Measurements from ENCODE around the gene MCL1.
"Not testable (repeated sequence)": the region's sequence is repeated elsewhere in the genome, so short reads cannot be mapped to it uniquely, and the experiment has no call there.

Gene MCL1

DNA sequence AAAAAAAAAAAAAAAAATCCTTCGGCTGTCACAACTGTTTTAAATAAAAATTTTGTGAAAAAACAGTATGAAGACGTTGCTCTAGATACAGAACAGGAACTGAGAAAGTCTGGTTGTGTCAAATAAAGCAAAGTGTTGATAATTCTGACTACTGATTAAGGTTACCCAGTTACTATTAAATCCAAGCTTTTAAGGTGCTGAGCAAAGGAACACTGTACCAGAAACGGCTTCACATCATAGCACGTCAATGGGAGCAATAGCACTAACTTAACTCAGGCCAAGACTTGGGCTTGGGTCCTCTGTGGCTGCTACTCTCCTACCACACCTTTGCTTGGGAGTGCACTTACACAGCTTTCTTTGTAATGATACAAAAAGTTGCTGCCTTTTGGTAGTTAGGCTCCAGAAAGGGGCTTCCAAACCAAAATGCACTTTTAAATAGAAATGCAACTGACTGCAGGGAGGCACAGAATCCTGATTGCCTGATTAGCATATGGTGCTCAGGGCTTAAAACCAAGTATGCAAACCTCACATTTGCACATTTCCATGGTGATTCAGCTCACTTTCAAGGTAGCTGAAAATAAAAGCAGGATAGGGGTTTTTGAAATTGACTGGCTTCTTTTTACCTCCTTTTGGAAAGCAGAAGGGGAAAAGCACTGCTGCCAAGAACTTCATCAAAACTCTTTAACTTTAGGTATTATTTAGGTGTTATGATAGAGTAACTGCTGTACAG, 6.3 kb downstream of the MCL1 start:
- DNase-seq: no peak

DNA sequence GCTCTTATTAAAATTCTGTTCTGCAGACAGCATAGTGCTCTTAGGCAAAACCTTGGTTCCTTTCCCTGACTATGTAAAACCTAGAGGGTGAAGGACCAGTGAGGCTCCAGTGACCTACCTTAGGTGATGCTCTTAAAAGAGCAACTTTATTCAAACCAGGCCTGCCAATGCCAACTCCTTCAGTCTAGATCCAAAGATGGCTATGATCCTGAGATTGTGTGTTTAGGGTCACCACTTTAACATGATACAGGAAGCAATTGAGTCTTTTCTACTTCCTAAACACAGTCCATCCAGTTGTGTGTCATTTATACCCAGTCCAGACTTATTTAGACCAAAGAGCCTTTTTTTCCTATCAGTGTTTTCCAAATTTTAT, 10.8 kb downstream of the MCL1 start:
- no peak for DNase-seq

DNA sequence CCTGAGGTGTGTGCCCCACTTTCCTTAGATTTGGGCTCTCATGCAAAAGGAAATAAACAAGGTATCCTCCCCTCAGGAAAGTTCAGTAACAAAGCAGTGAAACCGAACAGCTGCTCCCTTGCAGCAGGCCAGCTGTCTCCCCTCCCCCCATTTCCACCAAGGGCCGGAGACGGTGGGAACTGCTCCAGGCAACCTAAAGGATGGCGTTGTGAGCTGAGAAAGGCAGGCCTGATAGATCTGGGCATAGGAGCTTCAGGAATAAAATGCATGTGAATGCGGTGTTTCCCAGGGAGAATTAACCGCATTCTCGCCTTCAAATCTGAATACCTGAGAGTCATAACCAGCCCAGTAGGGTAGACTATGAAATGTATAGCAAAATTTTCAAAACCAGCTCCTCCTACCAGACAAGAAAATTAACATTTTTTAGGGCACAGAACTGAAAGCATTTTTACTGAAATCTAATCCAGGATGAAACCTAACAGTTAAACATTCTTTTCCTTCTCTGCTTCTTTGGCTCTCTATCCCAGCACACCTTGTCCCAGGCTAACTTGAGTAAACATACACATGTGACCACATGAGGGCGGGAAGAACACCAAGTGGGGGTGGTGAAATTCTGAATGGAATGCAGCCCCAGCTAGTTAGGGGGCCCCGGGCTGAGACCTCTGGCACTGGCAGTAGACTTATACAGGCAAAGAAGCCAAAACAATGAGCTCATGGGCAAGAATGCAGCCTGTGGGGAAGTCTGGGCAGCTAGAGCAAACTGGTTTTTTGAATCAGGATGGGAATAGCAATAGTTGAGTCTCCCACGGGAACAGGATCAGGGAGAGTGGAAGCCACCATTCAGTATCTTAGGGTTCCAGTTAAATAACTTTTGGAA, 11.5 kb downstream of the MCL1 start:
- DNase-seq: peak; percentile 78

DNA sequence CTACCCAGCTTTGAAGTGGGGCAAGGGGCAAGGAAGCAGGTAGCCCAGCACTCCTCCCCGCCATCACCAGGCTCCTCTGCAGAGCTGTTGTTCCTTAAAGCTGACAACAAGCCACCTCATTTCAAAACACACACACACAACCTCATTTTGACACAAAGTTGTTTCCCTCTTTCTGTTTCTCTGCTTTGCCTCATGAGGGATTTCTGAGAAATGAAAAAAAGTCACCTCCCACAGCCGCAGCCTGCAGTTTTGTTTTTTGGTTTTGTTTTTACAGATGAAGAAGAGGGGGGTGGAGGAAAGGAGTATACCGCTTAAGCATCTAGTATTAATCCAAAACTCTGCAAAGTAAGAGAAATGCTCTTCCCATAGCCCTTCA, 12.1 kb downstream of the MCL1 start:
- DNase-seq: peak; percentile 73

DNA sequence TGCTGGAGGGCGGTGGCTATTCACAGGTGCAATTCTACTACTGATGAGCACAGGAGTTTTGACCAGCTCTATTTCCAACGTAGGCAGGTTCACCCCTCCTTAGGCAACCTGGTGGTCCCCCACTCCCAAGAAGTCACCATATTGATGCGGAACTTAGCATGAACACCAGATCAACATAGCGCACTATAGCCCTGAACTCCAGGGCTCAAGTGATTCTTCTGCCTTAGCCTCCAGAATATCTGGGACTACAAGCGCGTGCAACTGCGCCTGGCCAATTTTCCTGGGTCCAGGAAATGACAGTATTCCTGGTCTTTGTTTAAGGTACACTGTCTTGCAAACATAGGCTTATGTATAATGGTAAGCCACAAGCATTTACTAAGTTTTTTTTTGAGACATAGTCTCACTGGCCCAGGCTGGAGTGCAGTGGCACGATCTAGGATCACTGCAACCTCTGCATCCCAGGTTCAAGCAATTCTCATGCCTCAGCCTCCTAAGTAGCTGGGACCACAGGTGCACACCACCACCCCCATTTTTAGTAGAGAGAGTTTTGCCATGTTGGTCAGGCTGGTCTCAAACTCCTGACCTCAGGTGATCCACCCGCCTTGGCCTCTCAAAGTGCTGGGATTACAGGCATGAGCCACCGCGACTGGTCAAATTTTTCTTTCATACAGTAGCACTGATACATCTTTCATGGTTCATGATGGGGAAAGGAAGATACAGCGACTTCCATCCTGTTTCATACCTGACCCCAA, 12.6 kb downstream of the MCL1 start:
- no peak for DNase-seq

DNA sequence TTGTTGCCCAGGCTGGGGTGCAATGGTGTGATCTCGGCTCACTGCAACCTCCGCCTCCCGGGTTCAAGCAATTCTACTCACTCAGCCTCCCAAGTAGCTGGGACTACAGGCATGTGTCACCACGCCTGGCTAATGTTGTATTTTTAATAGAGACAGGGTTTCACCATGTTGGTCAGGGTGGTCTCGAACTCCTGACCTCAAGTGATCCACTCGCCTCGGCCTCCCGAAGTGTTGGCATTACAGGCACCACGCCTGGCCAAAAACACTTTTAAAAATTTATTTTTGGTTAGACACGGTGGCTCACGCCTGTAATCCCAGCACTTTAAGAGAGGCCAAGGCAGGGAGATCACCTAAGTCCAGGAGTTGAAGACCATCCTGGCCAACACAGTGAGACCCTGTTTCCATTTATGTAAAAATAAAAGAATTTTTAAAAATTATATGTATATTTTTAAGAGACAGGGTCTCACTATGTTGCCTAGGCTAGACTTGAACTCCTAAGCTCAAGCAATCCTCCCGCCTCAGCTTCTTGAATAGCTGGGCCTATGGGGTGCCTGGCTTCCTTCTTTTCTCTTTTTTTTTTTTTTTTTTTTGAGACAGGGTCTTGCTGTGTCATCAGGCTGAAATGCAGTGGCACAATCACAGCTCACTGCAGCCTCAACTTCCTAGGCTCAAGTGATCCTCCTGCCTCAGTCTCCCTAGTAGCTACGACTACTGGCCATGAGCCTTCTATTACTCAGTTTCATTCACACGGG, 14.0 kb downstream of the MCL1 start:
- not testable (repeated sequence) for DNase-seq

DNA sequence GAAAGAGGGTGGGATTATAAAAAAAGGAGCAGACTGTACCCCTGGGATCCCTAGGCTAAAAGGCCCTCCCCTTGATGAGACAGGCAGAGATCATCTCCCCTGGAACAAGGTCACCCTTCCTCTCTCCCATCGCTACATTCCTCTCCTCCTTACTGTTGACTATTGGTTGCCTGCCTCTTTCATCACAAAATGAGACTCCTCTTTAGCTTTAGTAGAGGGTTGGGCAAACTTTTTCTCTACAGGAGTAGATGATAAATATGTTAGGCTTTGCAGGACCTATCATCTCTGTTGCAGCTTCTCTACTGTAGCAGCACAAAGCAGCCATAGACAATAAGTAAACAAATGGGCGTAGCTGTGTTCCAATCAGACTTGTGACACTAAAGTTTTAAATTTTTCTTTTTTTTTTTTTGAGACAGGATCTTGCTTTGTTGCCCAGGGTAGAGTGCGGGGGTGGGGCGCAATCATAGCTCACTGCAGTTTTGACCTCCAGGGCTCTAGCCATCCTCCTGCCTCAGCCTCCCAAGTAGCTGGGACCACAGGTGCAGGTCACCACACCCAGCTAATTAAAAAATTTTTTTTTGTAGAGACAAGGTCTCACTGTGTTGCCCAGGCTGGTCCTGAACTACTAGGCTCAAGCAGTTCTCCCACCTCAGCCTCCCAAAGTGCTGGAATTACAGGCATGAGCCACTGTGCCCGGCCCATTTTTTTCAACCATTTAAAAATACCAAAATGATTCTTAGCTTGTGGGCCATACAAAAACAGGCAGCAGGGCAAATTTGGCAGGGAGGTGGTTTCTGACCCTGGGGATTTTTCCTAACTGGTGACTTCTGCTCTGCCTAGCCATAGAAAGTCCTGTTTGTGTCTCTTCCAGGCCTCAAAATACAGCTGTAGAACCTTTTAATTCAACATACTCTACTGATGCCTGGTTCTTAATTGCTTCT, 15.1 kb downstream of the MCL1 start:
- DNase-seq: no peak

DNA sequence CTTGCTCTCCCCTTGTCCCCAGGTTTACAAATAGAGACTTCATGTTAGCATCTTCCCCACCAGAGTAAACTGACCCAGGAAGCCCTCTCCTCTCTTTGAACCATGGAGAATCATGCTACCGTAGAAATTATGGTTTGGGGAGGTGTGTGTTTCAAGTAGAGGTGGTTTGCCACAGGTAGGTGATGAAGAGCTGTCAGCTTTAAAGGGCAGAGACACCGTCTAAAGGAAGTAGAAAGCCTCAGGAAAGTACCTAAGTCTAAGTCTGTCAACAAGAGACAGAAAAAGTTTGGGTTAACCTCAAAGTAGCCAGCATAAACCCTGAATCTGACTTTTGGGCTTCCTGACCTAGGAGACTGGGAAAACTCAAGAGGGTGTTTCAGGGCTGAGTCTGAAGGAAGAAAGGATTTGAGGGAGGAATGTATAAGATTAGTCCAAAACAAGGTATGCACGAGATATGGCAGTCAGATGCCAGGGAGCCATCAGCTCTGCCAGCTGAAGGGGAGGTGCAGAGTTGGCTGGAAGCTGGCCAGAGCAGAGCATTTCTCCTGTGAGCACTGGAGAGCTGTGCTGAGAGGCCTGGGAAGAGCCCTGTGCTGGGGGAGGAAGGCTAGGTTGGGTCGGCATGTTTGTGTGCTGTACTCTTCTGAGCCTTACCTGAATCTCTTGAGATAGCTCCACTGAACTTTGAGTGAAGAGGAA, 15.9 kb downstream of the MCL1 start:
- DNase-seq: no peak

DNA sequence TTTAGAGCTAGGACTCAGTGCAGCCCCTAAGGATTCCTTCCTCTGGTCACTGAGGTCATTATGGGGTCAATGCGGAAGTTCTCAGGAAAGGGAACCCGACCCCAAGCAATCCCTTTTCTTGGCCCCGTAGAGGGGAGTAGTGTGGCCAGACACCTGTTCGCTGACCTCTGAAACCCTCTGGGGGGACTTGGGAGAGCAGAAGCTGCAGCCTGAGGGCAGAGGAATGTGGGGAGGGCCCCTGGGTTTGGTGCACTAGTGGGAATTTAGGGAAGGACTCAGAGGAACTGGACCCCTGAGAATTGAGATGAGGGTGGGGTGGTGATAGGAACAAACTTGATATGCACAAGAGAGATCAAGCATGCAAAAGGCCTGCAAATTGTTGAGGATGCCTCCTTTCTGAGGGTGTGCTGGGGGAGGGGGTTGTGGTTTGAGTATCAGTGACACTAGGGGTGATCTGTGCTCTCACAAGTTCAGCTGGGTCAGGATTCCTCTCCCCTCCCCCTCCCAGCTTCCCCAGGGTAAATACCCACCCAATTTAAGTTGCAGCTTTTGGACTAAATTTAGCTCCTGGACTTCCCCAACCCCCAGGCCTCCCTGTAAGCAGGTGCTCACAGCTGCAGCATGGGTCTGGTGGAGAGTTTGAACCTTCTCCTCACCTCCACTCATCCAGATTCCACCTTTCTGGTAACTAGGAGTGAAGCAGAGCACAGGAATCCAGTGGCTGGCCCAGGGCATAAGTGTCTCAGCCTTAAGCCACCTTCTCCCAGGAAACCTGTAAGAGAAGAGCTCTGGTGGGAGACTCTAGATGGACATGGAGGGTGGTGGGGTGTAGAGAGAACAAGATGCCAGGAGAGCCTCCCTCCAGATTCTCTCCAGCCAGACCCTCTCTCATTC, 16.7 kb downstream of the MCL1 start:
- DNase-seq: no peak

DNA sequence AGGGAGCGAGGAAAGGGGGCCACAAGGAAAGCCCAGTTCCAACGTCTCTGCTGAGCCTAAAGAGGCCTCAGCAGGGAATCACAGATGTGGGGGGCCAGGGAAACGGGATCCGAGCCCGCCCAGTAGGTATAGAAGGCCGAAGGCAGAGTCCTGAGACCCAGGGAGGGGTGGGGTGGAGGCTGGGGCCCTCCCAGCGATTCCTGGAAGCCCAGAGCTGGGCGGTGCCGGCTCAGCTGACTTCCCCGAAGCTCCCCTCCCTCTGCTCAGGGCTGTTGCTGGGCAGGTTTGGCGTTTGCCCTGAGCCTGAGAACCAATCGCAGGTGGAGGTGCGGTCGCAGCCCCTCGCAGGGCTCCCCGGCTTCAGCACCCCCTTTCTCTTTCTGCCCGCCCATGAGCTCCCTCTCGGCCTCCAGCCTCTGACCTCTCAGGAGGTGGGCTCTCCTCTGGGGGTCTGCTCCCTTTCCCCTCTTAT, 17.4 kb downstream of the MCL1 start:
- no peak for DNase-seq

DNA sequence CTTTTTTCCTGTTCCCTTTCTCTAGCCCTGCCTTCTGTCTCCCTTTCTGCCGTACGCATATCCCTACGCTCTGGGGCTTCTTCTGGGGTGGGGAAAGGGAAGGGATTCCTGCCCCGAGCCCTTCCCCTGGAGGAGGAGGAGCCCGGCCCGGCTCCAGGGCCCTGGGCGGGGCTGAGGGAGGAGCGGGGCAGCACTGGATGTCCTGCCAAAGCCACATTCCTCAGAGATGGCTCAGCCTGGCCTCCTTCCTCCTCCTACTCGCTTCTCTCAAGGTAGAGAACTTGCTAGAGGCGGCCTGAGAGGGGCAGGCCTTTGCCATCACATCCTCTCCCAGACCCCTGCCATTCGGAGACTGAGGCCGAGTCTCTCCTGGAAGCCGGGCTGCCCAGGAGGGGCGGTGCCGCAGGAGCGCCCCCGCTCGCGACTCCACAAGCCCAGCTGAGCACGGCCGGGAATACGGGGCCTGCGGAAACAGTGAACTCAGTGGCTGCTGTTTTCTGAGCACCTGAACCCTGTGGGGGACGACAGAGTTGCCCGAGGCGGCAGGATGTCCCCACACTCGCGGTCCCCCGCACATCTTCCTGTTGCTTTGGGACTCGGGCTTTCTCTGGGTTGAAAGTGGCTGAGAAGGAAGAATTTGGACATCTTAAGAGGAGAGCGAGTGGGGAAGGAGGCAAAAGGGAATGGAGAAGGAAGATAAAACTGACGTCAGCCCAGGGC, 18.0 kb downstream of the MCL1 start:
- peak; percentile 98 for DNase-seq

DNA sequence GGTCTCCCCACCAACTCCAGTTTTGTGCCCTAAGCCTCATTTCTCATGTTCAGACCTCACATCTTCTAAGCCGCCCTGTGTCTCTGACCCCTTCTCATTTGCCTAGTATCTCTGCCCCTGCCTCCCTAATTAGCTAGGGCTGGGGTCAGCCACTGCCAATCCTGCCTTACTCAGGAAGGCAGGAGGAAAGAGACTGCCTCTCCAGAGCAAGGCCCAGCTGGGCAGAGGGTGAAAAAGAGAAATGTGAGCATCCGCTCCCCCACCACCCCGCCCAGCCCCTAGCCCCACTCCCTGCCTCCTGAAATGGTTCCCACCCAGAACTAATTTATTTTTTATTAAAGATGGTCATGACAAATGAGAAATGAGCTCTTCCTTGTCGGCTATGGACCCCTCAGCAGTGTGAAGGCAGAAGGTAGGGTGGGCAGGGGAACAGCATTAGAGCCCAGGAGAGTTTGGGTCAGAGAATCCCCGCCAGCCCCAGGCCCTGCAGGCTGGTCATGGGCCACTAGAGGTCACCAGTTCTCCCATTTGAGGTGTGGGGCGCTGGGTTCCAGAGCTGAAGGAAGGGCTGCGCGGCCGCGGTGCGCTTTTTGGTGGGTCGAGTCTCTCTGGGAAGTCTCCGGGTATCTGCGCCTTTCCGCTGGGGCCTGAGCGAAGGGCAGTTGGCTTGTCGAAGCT, 18.7 kb downstream of the MCL1 start:
- DNase-seq: no peak

DNA sequence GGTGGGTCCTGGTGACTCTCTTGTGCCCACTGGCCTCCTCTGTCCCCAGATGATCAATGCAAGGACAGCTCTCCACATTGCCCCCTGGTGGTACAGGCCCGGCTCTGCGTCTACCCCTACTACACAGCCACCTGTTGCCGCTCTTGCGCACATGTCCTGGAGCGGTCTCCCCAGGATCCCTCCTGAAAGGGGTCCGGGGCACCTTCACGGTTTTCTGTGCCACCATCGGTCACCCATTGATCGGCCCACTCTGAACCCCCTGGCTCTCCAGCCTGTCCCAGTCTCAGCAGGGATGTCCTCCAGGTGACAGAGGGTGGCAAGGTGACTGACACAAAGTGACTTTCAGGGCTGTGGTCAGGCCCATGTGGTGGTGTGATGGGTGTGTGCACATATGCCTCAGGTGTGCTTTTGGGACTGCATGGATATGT, 19.4 kb downstream of the MCL1 start:
- DNase-seq: peak; percentile 64

DNA sequence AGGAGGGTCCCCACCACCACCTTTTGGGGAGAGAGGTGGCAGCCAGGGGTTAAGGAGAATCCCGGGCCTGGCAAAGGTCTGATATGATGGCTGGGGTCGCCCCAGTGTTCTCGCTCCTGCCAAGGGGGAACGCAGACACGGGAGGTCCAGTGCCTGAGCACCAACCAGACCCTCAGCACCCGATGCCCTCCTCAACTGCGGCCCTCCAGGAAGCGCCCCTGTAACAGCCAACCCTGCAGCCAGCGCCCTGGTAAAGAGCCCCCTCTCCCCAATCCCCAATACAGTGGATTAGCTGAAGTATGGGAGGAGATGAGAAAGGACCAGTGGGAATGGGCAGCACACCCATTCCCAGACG, 19.8 kb downstream of the MCL1 start:
- DNase-seq: no peak

DNA sequence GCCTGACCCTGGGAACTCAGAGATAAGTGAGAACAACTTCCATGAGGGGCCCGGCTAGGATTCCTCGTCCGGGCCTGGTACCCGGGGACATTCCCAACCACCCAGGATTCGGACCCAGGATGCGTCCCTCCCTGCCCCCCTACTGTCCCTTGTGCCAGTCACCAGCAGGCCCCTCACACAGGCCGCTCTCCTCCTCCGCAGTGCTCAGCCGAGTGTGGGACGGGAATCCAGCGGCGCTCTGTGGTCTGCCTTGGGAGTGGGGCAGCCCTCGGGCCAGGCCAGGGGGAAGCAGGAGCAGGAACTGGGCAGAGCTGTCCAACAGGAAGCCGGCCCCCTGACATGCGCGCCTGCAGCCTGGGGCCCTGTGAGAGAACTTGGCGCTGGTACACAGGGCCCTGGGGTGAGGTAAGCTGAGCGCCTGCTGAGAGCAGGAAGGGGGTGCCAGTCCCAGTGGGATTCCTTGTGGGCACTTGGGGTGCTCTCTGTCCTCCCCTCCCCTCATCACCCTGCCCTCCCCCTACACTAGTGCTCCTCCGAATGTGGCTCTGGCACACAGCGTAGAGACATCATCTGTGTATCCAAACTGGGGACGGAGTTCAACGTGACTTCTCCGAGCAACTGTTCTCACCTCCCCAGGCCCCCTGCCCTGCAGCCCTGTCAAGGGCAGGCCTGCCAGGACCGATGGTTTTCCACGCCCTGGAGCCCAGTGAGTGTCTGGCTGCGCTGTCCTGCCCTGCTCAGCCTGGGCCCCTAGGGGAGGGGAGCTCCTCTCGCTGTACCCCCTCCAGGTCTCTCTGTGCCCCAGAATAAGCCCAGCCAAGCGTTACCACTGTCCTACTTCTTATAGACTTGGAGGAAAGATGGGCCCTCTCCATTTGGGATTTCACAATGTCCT, 20.4 kb downstream of the MCL1 start:
- no peak for DNase-seq

DNA sequence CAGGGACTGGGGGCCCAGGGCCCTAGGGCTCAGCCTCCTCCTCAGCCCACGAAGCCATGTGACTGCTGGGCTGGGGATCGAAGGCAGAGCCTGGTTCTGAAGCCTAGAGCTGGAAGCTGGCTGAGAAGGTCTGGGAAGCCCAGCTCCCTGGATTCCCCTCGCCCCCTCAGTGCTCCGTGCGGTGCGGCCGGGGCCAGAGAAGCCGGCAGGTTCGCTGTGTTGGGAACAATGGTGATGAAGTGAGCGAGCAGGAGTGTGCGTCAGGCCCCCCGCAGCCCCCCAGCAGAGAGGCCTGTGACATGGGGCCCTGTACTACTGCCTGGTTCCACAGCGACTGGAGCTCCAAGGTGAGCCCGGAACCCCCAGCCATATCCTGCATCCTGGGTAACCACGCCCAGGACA, 21.1 kb downstream of the MCL1 start:
- no peak for DNase-seq

DNA sequence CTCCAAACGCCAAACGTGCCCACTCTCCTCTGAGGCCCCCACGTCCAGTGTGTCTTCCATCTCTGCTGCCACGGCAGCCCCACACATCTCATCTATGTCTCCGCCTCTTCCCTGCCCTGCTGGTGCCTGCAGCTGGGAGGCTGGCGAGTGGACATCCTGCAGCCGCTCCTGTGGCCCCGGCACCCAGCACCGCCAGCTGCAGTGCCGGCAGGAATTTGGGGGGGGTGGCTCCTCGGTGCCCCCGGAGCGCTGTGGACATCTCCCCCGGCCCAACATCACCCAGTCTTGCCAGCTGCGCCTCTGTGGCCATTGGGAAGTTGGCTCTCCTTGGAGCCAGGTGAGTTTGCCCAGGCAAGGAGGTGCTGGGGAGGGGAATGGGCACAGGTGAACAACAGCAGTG, 21.6 kb downstream of the MCL1 start:
- DNase-seq: no peak

Data from right kidney (tissue), 1 donor.